ENCODE measurements around the gene OR8B12. TPM values are rescaled to one million over a fixed set of nuclear protein-coding genes. Genes with fewer than 3 reads are reported as not detected.

The OR8B12 gene
- not detected in 2 replicates for total RNA-seq

GRCh38 chr11:124543554-124543953, at the start of gene OR8B12:
Gene OR8B12 (minus strand): TSS chr11:124543654. CDS start chr11:124543654, 0 bp downstream.
- DNase-seq (ENCODE audit: low read depth in 2 of 2) = no peak

- no peak for DNase-seq (ENCODE audit: low read depth in 2 of 2)
Measured at GRCh38 chr11:124592627-124593026, 49.2 kb upstream of the OR8B12 start.

GRCh38 chr11:124591430-124591829, 48.0 kb upstream of the OR8B12 start:
- DNase-seq (ENCODE audit: low read depth in 2 of 2) = no peak

GRCh38 chr11:124586238-124586860, 42.9 kb upstream of the OR8B12 start:
- peak; percentile 71 for DNase-seq (ENCODE audit: low read depth in 2 of 2)

- DNase-seq (ENCODE audit: low read depth in 2 of 2) = no peak
Measured at GRCh38 chr11:124584681-124585372, 41.4 kb upstream of the OR8B12 start.

GRCh38 chr11:124583781-124584180, 40.3 kb upstream of the OR8B12 start:
- no peak for DNase-seq (ENCODE audit: low read depth in 2 of 2)

- no peak for DNase-seq (ENCODE audit: low read depth in 2 of 2)
Measured at GRCh38 chr11:124582565-124582964, 39.1 kb upstream of the OR8B12 start.

GRCh38 chr11:124581817-124582216, 38.4 kb upstream of the OR8B12 start:
- DNase-seq (ENCODE audit: low read depth in 2 of 2) = no peak

GRCh38 chr11:124578761-124579160, 35.3 kb upstream of the OR8B12 start:
- no peak for DNase-seq (ENCODE audit: low read depth in 2 of 2)

GRCh38 chr11:124577716-124578427, 34.4 kb upstream of the OR8B12 start:
- DNase-seq (ENCODE audit: low read depth in 2 of 2) = no peak

- DNase-seq (ENCODE audit: low read depth in 2 of 2) = no peak
Measured at GRCh38 chr11:124570160-124570559, 26.7 kb upstream of the OR8B12 start.

- no peak for DNase-seq (ENCODE audit: low read depth in 2 of 2)
Measured at GRCh38 chr11:124569697-124570096, 26.2 kb upstream of the OR8B12 start, which contains the start of gene OR8A1. Gene OR8A1 (plus strand): TSS chr11:124569997. CDS start chr11:124570120, 123 bp downstream.

- DNase-seq (ENCODE audit: low read depth in 2 of 2) = no peak
Measured at GRCh38 chr11:124556828-124557227, 13.4 kb upstream of the OR8B12 start.

GRCh38 chr11:124551987-124552386, 8.5 kb upstream of the OR8B12 start:
- no peak for DNase-seq (ENCODE audit: low read depth in 2 of 2)

GRCh38 chr11:124551189-124551588, 7.7 kb upstream of the OR8B12 start:
- DNase-seq (ENCODE audit: low read depth in 2 of 2) = no peak

GRCh38 chr11:124543145-124543544, 309 bp downstream of the OR8B12 start:
- DNase-seq (ENCODE audit: low read depth in 2 of 2) = peak in 1 of 2 donors; percentile 8

GRCh38 chr11:124541204-124541603, 2.2 kb downstream of the OR8B12 start:
- DNase-seq (ENCODE audit: low read depth in 2 of 2) = no peak

- peak in 1 of 2 donors; percentile 7 for DNase-seq (ENCODE audit: low read depth in 2 of 2)
Measured at GRCh38 chr11:124538019-124538418, 5.4 kb downstream of the OR8B12 start.

GRCh38 chr11:124536520-124536919, 6.9 kb downstream of the OR8B12 start:
- DNase-seq (ENCODE audit: low read depth in 2 of 2) = no peak

- DNase-seq (ENCODE audit: low read depth in 2 of 2) = peak in 1 of 2 donors; percentile 1
Measured at GRCh38 chr11:124535552-124536232, 7.8 kb downstream of the OR8B12 start.

GRCh38 chr11:124534051-124534450, 9.4 kb downstream of the OR8B12 start:
- no peak for DNase-seq (ENCODE audit: low read depth in 2 of 2)

GRCh38 chr11:124533626-124534025, 9.8 kb downstream of the OR8B12 start:
- no peak for DNase-seq (ENCODE audit: low read depth in 2 of 2)
